B cell (primary cell): ENCODE results near the gene DNAH3.
"Not testable (repeated sequence)": the region's sequence is repeated elsewhere in the genome, so short reads cannot be mapped to it uniquely, and the experiment has no call there.

Source experiments
- EZH2 ChIP-seq: IDR thresholded peaks from 2 replicates; pipeline ENCODE4 v1.6.1; 2012; ENCODE audit warnings: borderline replicate concordance, low read depth, mild to moderate bottlenecking, moderate library complexity, low read length; ENCODE audit not compliant: insufficient read depth, poor library complexity, severe bottlenecking
- TF ChIP-seq, protein P1 (sequence below): fragments of 200-600 bp; IDR thresholded peaks from one replicate; pipeline ENCODE4 v1.8.0; 2022; ENCODE audit warnings: antibody characterized with exemption, mild to moderate bottlenecking

DNA sequence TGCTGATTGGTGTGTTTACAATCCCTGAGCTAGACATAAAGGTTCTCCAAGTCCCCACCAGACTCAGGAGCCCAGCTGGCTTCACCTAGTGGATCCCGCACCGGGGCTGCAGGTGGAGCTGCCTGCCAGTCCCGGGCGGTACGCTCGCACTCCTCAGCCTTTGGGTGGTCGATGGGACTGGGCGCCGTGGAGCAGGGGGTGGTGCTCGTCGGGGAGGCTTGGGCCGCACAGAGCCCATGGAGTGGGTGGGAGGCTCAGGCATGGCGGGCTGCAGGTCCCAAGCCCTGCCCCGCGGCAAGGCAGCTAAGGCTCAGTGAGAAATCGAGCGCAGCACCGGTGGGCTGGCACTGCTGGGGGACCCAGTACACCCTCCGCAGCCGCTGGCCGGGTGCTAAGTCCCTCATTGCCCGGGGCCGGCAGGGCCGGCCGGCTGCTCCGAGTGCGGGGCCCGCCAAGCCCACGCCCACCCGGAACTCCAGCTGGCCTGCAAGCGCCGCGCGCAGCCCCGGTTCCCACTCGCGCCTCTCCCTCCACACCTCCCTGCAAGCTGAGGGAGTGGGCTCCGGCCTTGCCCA is 161.1 kb downstream of the DNAH3 start:
- TF ChIP-seq, protein P1, sequence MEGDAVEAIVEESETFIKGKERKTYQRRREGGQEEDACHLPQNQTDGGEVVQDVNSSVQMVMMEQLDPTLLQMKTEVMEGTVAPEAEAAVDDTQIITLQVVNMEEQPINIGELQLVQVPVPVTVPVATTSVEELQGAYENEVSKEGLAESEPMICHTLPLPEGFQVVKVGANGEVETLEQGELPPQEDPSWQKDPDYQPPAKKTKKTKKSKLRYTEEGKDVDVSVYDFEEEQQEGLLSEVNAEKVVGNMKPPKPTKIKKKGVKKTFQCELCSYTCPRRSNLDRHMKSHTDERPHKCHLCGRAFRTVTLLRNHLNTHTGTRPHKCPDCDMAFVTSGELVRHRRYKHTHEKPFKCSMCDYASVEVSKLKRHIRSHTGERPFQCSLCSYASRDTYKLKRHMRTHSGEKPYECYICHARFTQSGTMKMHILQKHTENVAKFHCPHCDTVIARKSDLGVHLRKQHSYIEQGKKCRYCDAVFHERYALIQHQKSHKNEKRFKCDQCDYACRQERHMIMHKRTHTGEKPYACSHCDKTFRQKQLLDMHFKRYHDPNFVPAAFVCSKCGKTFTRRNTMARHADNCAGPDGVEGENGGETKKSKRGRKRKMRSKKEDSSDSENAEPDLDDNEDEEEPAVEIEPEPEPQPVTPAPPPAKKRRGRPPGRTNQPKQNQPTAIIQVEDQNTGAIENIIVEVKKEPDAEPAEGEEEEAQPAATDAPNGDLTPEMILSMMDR: not testable (repeated sequence)
- not testable (repeated sequence) for TF ChIP-seq EZH2
